ENCODE data around the gene C1orf210. TPM values are rescaled to one million over a fixed set of nuclear protein-coding genes. Genes with fewer than 3 reads are reported as not detected.

Gene C1orf210
- polyA plus RNA-seq, 2 of the 4 experiments (the other 2 are of a cell fraction), result not detected

DNA sequence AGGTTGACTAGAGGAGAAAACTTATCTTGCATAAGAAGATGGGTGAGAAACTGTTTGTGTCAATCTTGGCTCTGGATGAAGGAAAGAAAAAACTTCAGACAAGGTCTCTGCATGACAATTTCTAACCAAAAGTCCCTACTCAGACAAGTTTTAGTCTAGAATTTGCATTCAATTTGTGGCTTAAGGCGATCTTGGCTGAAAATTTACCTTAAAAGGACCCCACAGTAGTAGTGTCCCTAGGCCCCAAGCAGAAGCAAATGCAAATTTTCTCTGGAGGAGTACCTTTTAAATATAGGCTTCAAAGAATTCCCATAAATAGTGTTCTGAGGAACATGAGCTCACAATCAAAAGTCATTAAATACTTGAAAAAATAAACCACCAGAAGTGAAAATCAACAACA lies 33.2 kb downstream of the C1orf210 start (continued):
- TF ChIP-seq MAFK (IDR thresholded peaks at IDR 0.05; ENCODE audit: partially characterized antibody) (no peak), HOXB5 (CRISPR knock-in tag; IDR thresholded peaks at IDR 0.05) (no peak)

DNA sequence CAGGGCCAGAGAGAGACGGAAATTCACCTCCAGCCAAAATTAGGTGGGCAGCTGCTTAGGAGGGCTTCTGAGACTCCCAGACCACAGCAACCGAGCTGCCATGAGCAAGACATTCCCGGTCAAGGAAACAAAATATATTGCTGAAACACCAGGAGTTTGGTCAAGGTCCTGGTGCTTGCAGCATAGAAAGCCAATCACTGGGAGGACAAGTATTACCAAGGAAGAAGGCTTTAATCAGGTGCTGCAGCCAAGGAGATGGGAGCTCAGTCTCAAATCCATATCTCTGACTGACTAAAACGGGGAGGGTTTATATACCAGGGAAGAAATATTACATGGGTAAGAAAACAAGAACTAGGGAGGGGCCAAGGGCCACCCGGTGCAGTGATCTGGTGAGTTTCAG lies 34.4 kb downstream of the C1orf210 start:
- CTCF ChIA-PET, result no interaction called here
- POLR2A ChIA-PET, result interaction anchor here (0.6 kb wide), 1 partner anchor 8 kb away, joined by 3 read pairs; no protein-coding TSS in a partner anchor
- TF ChIP-seq EP300 (IDR thresholded peaks at IDR 0.05) (no peak), MYC (IDR thresholded peaks at IDR 0.05; ENCODE audit: borderline replicate concordance, low read length) (no peak), CBX2 (IDR thresholded peaks at IDR 0.05; ENCODE audit: borderline replicate concordance, low read depth) (no peak), MAFK (IDR thresholded peaks at IDR 0.05; ENCODE audit: partially characterized antibody) (no peak), CEBPB (IDR thresholded peaks at IDR 0.05) (no peak), EHF (CRISPR knock-in tag; IDR thresholded peaks at IDR 0.05) (no peak), RCOR1 (IDR thresholded peaks at IDR 0.05; ENCODE audit: low read depth, low read length) (no peak), RAD21 (conservative IDR thresholded peaks at IDR 0.05 in 1 of 2, IDR thresholded peaks at IDR 0.05 in 1 of 2) (no peak), HDAC2 (IDR thresholded peaks at IDR 0.05) (no peak), ESRRA (IDR thresholded peaks at IDR 0.05; ENCODE audit: borderline replicate concordance, low read length) (no peak), ZC3H11A (IDR thresholded peaks at IDR 0.05) (no peak), ZNF302 (CRISPR knock-in tag; IDR thresholded peaks at IDR 0.05) (no peak), POLR2AphosphoS2 (conservative IDR thresholded peaks at IDR 0.05; ENCODE audit: low read length) (no peak), ZFP36 (IDR thresholded peaks at IDR 0.05; ENCODE audit: borderline replicate concordance, partially characterized antibody) (no peak), RFX5 (IDR thresholded peaks at IDR 0.05) (no peak), NFE2L2 (conservative IDR thresholded peaks at IDR 0.05; ENCODE audit: low read length) (no peak)
- TF ChIP-seq, protein P1, sequence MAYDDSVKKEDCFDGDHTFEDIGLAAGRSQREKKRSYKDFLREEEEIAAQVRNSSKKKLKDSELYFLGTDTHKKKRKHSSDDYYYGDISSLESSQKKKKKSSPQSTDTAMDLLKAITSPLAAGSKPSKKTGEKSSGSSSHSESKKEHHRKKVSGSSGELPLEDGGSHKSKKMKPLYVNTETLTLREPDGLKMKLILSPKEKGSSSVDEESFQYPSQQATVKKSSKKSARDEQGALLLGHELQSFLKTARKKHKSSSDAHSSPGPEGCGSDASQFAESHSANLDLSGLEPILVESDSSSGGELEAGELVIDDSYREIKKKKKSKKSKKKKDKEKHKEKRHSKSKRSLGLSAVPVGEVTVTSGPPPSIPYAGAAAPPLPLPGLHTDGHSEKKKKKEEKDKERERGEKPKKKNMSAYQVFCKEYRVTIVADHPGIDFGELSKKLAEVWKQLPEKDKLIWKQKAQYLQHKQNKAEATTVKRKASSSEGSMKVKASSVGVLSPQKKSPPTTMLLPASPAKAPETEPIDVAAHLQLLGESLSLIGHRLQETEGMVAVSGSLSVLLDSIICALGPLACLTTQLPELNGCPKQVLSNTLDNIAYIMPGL (CRISPR knock-in tag; IDR thresholded peaks at IDR 0.05; ENCODE audit: borderline replicate concordance), result no peak
- TF ChIP-seq, protein P2, sequence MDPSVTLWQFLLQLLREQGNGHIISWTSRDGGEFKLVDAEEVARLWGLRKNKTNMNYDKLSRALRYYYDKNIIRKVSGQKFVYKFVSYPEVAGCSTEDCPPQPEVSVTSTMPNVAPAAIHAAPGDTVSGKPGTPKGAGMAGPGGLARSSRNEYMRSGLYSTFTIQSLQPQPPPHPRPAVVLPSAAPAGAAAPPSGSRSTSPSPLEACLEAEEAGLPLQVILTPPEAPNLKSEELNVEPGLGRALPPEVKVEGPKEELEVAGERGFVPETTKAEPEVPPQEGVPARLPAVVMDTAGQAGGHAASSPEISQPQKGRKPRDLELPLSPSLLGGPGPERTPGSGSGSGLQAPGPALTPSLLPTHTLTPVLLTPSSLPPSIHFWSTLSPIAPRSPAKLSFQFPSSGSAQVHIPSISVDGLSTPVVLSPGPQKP (IDR thresholded peaks at IDR 0.05; ENCODE audit: low read depth, low read length), result no peak
- TF ChIP-seq, protein P3, sequence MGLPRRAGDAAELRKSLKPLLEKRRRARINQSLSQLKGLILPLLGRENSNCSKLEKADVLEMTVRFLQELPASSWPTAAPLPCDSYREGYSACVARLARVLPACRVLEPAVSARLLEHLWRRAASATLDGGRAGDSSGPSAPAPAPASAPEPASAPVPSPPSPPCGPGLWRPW (IDR thresholded peaks at IDR 0.05), result no peak
- 48% methylated on average over 5 of the region's 5 CpGs for WGBS (ENCODE audit: missing lambda C conversion rate)
- DNase-seq (ENCODE audit: low read depth in 1 of 2, low spot score in 1 of 2) (no peak), FAIRE-seq (no peak), ATAC-seq (no peak)
- H3K27ac ChIP-seq, result no peak overlapping the region
- no peak overlapping the region for H3K4me3 ChIP-seq
- H3K9me3 ChIP-seq, result peaks cover 6% of the 10 kb centered on the region; the same call in 1 of the 3 replicates
- H3K4me1 ChIP-seq, result no peaks in the 10 kb centered on the region
- no peak overlapping the region for H3K4me2 ChIP-seq

DNA sequence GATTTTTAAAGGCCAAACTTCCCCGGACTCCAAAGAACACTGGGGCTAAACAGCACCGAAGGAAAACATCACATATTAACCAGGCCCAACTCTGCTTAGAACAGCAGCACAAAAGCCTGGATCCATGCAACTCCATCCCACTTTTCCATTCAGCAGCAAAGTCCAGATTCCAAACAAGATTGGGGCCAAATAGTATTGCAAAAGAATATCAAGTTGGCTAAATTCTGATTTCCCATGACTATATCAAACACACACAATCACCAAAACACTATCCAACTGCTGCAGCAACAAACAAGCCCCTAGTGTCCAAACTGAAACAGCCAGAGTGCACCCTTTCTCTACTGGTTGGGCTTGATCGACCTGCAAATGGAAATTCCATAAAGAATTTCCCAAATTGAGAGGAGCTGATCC lies 35.0 kb downstream of the C1orf210 start:
- Histone ChIP-seq H3K9me3 (peaks cover 6% of the 10 kb centered on the region; the same call in 1 of the 3 replicates), H3K4me1 (no peaks in the 10 kb centered on the region), H3K27ac (no peak overlapping the region), H3K4me2 (no peak overlapping the region), H3K4me3 (no peak overlapping the region)
- FAIRE-seq (no peak), DNase-seq (ENCODE audit: low read depth in 1 of 2, low spot score in 1 of 2) (no peak), ATAC-seq (no peak)
- CTCF ChIA-PET, result no interaction called here
- WGBS (ENCODE audit: missing lambda C conversion rate), result 59% methylated on average over 3 of the region's 3 CpGs
- POLR2A ChIA-PET, result interaction anchor here (0.6 kb wide), 1 partner anchor 9 kb away, joined by 3 read pairs; no protein-coding TSS in a partner anchor
- TF ChIP-seq, protein P4, sequence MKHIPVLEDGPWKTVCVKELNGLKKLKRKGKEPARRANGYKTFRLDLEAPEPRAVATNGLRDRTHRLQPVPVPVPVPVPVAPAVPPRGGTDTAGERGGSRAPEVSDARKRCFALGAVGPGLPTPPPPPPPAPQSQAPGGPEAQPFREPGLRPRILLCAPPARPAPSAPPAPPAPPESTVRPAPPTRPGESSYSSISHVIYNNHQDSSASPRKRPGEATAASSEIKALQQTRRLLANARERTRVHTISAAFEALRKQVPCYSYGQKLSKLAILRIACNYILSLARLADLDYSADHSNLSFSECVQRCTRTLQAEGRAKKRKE (CRISPR knock-in tag; IDR thresholded peaks at IDR 0.05; ENCODE audit: low read depth), result no peak
- TF ChIP-seq KDM1A (IDR thresholded peaks at IDR 0.05; ENCODE audit: low read depth) (no peak), RFX5 (IDR thresholded peaks at IDR 0.05) (no peak), TFCP2L1 (CRISPR knock-in tag; IDR thresholded peaks at IDR 0.05) (no peak), NPAS2 (CRISPR knock-in tag; IDR thresholded peaks at IDR 0.05; ENCODE audit: borderline replicate concordance) (no peak), JUN (IDR thresholded peaks at IDR 0.05) (no peak), HOXA7 (CRISPR knock-in tag; IDR thresholded peaks at IDR 0.05) (no peak), SMC3 (IDR thresholded peaks at IDR 0.05) (no peak), EP300 (IDR thresholded peaks at IDR 0.05) (no peak)
- TF ChIP-seq, protein P2 (IDR thresholded peaks at IDR 0.05; ENCODE audit: low read depth, low read length), result no peak
- TF ChIP-seq, protein P5, sequence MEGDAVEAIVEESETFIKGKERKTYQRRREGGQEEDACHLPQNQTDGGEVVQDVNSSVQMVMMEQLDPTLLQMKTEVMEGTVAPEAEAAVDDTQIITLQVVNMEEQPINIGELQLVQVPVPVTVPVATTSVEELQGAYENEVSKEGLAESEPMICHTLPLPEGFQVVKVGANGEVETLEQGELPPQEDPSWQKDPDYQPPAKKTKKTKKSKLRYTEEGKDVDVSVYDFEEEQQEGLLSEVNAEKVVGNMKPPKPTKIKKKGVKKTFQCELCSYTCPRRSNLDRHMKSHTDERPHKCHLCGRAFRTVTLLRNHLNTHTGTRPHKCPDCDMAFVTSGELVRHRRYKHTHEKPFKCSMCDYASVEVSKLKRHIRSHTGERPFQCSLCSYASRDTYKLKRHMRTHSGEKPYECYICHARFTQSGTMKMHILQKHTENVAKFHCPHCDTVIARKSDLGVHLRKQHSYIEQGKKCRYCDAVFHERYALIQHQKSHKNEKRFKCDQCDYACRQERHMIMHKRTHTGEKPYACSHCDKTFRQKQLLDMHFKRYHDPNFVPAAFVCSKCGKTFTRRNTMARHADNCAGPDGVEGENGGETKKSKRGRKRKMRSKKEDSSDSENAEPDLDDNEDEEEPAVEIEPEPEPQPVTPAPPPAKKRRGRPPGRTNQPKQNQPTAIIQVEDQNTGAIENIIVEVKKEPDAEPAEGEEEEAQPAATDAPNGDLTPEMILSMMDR (IDR thresholded peaks at IDR 0.05), result no peak
- TF ChIP-seq, protein P6, sequence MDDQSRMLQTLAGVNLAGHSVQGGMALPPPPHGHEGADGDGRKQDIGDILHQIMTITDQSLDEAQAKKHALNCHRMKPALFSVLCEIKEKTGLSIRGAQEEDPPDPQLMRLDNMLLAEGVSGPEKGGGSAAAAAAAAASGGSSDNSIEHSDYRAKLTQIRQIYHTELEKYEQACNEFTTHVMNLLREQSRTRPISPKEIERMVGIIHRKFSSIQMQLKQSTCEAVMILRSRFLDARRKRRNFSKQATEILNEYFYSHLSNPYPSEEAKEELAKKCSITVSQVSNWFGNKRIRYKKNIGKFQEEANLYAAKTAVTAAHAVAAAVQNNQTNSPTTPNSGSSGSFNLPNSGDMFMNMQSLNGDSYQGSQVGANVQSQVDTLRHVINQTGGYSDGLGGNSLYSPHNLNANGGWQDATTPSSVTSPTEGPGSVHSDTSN (IDR thresholded peaks at IDR 0.05), result no peak
